ENCODE results near the gene DCLK1.

DNA sequence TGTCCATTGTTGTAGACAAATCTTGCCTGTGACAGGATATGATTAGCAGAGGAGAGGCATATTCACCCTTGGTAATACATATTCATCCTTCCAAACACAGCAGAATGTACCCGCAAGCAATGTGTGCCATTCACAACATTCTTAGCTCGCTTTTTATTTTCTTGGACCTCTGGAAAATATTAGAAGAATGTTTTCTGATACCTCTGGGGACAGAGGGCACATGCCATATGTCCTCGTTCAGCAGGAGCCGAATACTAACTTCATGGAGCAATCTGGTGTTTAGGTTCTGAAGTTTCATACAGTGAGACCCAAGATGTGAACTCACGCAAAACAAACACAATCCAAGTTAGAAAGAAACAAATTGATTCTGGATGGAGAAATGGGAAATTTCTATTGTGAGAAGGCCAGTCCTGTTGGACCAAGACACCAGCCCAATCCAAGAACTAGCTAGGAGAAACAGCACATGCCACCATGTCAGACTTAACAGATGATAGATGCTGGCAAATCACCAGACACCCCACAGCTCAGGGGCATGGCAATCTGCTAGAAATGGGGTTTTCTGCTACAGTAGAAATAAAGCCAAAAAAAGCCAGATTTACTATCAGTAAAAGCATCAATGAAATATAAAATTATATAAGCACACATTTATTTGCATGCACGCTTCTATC, 297.4 kb downstream of the DCLK1 start:
- TF ChIP-seq, protein P1, sequence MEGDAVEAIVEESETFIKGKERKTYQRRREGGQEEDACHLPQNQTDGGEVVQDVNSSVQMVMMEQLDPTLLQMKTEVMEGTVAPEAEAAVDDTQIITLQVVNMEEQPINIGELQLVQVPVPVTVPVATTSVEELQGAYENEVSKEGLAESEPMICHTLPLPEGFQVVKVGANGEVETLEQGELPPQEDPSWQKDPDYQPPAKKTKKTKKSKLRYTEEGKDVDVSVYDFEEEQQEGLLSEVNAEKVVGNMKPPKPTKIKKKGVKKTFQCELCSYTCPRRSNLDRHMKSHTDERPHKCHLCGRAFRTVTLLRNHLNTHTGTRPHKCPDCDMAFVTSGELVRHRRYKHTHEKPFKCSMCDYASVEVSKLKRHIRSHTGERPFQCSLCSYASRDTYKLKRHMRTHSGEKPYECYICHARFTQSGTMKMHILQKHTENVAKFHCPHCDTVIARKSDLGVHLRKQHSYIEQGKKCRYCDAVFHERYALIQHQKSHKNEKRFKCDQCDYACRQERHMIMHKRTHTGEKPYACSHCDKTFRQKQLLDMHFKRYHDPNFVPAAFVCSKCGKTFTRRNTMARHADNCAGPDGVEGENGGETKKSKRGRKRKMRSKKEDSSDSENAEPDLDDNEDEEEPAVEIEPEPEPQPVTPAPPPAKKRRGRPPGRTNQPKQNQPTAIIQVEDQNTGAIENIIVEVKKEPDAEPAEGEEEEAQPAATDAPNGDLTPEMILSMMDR (IDR thresholded peaks at IDR 0.05), result no peak
- TF ChIP-seq POLR2A (IDR thresholded peaks at IDR 0.05), result no peak

All from adrenal gland (tissue), 5 donors.